ENCODE measurements around the gene ARL5C.

The ARL5C gene

DNA sequence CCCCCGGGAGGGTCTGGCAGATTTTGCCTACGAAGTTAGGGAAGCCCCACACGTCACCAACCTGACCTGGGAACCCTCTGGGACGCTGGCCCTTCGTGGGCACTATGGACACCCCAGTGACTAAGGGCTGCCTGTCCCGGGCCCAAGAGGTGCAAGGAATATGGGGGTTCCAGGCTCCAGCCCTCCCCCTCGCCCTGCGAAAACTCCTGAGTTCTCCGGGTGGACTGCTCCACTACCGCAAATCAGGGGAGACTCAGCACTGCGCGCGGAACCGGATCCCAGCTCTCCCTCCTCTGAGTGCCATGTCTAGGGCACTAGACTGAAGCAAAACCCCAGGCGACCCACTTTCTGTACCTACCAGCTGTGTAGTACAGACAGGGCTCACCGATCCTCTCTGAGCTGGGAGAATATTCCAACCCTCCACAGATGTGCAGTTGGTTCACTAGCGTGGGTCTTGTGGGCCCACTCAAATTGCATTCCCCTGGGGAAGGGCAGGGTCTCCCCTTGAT is at the start of gene ARL5C:
Gene ARL5C (minus strand): TSS at position 321 of the 509 bp plus-strand sequence. CDS start 401 bp downstream, outside the sequence.
- ChIA-PET POLR2A (no interaction called here), CTCF (interaction anchor here (1.1 to 8.2 kb wide), 14 partner anchors 10 to 456 kb away, joined by 3 to 107 read pairs (median 7); partner anchors contain the start of genes CACNB1 and PLXDC1)
- no peak for DNase-seq (ENCODE audit: extremely low spot score)
- TF ChIP-seq CTCF (IDR thresholded peaks at IDR 0.05; ENCODE audit: control extremely low read depth, extremely low read depth, low read depth, missing control alignments), result no peak

- CTCF ChIA-PET, result interaction anchor here (1.0 to 2.3 kb wide), 3 partner anchors 11 to 31 kb away, joined by 5 to 16 read pairs (median 8); no protein-coding TSS in a partner anchor
- POLR2A ChIA-PET, result no interaction called here
- no peak for TF ChIP-seq CTCF (IDR thresholded peaks at IDR 0.05; ENCODE audit: control extremely low read depth, extremely low read depth, low read depth, missing control alignments)
- DNase-seq (ENCODE audit: extremely low spot score), result no peak
Measured at GRCh38 chr17:39213852-39214251, 47.9 kb upstream of the ARL5C start.

GRCh38 chr17:39212841-39213480 is 47.0 kb upstream of the ARL5C start:
- no peak for DNase-seq (ENCODE audit: extremely low spot score)
- no peak for TF ChIP-seq CTCF (IDR thresholded peaks at IDR 0.05; ENCODE audit: control extremely low read depth, extremely low read depth, low read depth, missing control alignments)
- ChIA-PET POLR2A (interaction anchor here (0.6 kb wide), 1 partner anchor 55 kb away, joined by 3 read pairs; no protein-coding TSS in a partner anchor), CTCF (interaction anchor here (1.0 to 2.3 kb wide), 5 partner anchors 11 to 39 kb away, joined by 4 to 16 read pairs (median 5); no protein-coding TSS in a partner anchor)

- CTCF ChIA-PET, result interaction anchor here (1.6 to 2.3 kb wide), 4 partner anchors 20 to 38 kb away, joined by 4 to 16 read pairs (median 6); no protein-coding TSS in a partner anchor
- TF ChIP-seq CTCF (IDR thresholded peaks at IDR 0.05; ENCODE audit: control extremely low read depth, extremely low read depth, low read depth, missing control alignments), result no peak
- no peak for DNase-seq (ENCODE audit: extremely low spot score)
- POLR2A ChIA-PET, result no interaction called here
Measured at GRCh38 chr17:39212195-39212810, 46.3 kb upstream of the ARL5C start.

DNA sequence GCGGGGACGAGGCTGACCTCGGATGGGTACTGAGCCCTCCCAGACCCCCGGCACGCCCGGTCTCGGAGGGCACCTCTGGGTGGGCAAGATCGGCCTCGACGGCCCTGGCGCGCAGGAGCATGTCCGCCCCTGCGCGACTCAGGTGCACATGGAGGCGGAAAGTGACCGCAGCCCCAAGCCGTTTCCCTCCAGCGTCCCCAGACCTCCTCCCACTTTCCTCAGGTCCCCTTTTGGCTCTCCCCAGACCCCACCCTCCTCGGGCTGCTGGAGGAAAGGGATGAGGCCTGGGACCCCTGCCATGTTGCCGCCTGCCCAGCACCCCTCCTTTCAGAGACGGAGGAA is 44.1 kb upstream of the ARL5C start:
- DNase-seq (ENCODE audit: extremely low spot score), result no peak
- ChIA-PET POLR2A (no interaction called here), CTCF (interaction anchor here (1.4 to 8.7 kb wide), 4 partner anchors 12 to 45 kb away, joined by 5 to 151 read pairs (median 38); no protein-coding TSS in a partner anchor)
- no peak for TF ChIP-seq CTCF (IDR thresholded peaks at IDR 0.05; ENCODE audit: control extremely low read depth, extremely low read depth, low read depth, missing control alignments)

DNA sequence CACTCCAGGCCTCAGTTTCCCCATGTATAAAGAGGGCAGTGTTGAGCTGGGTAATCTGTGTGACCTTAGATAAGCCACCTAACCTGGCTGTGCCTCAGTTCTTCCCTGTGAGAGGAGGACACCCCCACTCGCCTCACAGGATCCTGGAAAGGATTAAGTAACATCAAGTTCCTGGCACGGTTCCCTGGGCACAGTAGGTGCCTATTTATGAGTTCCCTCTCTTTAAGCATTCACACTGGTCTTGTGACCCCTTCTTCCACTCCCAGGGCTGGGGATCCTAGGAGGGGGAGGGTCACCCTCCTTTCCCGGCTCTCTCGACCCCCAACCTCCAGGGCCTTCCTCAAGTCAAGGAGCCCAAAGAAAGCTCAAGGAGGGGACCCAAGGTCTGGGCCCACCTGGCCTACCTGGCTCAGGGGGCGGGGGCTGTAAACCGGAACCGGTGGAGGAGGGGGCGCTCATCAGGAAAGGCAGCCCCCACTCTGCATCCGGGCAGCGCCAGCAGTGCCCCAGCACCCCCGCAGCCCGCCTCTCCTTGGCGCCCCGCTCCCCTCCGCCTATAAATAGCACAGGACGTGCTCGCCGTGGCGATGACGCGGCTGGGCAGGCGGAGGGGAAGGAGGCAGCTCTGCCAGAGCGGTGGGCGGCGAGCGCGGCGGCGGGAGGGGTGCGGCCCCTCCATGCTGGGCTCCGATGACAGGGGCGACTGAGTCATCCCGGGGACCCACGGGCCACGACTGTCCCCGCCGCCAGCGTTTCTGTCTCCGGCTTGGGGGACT is 43.5 kb upstream of the ARL5C start:
- POLR2A ChIA-PET, result interaction anchor here (1.0 kb wide), 1 partner anchor 10 kb away, joined by 8 read pairs; the partner anchor contains the start of gene RPL19
- no peak for TF ChIP-seq CTCF (IDR thresholded peaks at IDR 0.05; ENCODE audit: control extremely low read depth, extremely low read depth, low read depth, missing control alignments)
- CTCF ChIA-PET, result interaction anchor here (0.9 to 8.7 kb wide), 10 partner anchors 10 to 184 kb away, joined by 3 to 151 read pairs (median 5); no protein-coding TSS in a partner anchor
- DNase-seq (ENCODE audit: extremely low spot score), result no peak

Data from GM10248 (cell line).